SU-DHL-6 (cell line): ENCODE data around the gene TMEM187.
A peak's percentile ranks its signal among the peaks of the same experiment; 100 is the strongest.

Experiments used
- H2AFZ ChIP-seq: fragments of 200-600 bp; sonication (generic); 2 replicates; pipeline ENCODE4 v1.6.1; 2014; ENCODE audit warnings: low read depth, mild to moderate bottlenecking, moderate library complexity, mixed read lengths, antibody characterized with exemption, low read length; ENCODE audit not compliant: severe bottlenecking
- H3F3A ChIP-seq: fragments of 200-600 bp; shearing (Covaris generic); 2 replicates; pipeline ENCODE4 v1.6.0; 2016; ENCODE audit warnings: antibody characterized with exemption, mild to moderate bottlenecking; ENCODE audit not compliant: insufficient read depth
- H3K27ac ChIP-seq: fragments of 200-600 bp; sonication (generic); 2 replicates; pipeline ENCODE4 v1.5.1; 2016; ENCODE audit warnings: low read depth, mild to moderate bottlenecking, low read length, moderate library complexity, mixed read lengths
- H3K27me3 ChIP-seq: fragments of 200-600 bp; sonication (generic), shearing (Covaris generic); 2 replicates; pipeline ENCODE4 v1.6.0; 2014; ENCODE audit warnings: mild to moderate bottlenecking, low read length
- H3K36me3 ChIP-seq: fragments of 200-600 bp; sonication (generic); 2 replicates; pipeline ENCODE4 v1.6.1; 2014; ENCODE audit warnings: mild to moderate bottlenecking, low read length, mixed read lengths
- H3K4me2 ChIP-seq: fragments of 300-600, 200-600 bp; shearing (Covaris generic), sonication (generic); 2 replicates; pipeline ENCODE4 v1.6.0; 2014; ENCODE audit warnings: low read length, low read depth, mild to moderate bottlenecking; ENCODE audit not compliant: poor library complexity, severe bottlenecking
- H3K4me3 ChIP-seq: fragments of 200-600 bp; sonication (generic); 2 replicates; pipeline ENCODE4 v1.5.1; 2014; ENCODE audit warnings: antibody characterized with exemption, low read length, mild to moderate bottlenecking, mixed read lengths; ENCODE audit not compliant: insufficient read depth, poor library complexity, severe bottlenecking
- H3K79me2 ChIP-seq: fragments of 200-600 bp; sonication (generic); 2 replicates; pipeline ENCODE4 v1.6.1; 2014; ENCODE audit warnings: mild to moderate bottlenecking, low read length, moderate library complexity; ENCODE audit not compliant: insufficient read depth
- H3K9ac ChIP-seq: fragments of 200-600 bp; sonication (generic); 2 replicates; pipeline ENCODE4 v1.7.0; 2014; ENCODE audit warnings: mild to moderate bottlenecking, low read length
- H3K9me2 ChIP-seq: fragments of 200-600 bp; sonication (generic); replicated peaks from 2 replicates; pipeline ENCODE4 v1.6.1; 2014; ENCODE audit warnings: low read length; ENCODE audit not compliant: insufficient read depth
- H3K9me3 ChIP-seq: fragments of 200-600 bp; sonication (generic); 2 replicates; pipeline ENCODE4 v1.6.1; 2014; ENCODE audit warnings: low read length, mixed read lengths; ENCODE audit not compliant: insufficient read depth
- H4K20me1 ChIP-seq: fragments of 200-600 bp; sonication (generic); 2 replicates; pipeline ENCODE4 v1.6.1; 2014; ENCODE audit warnings: low read depth, mild to moderate bottlenecking, antibody characterized with exemption, low read length, moderate library complexity, mixed read lengths
- CTCF ChIP-seq: fragments of 200-600 bp; sonication (generic); IDR thresholded peaks from one replicate; pipeline ENCODE4 v1.5.1; 2017; ENCODE audit warnings: antibody characterized with exemption, mild to moderate bottlenecking, low read length, moderate library complexity; ENCODE audit not compliant: insufficient read depth, poor library complexity, severe bottlenecking
- EZH2phosphoT487 ChIP-seq: fragments of 200-600 bp; sonication (generic), shearing (Covaris generic); conservative IDR thresholded peaks from 2 replicates; pipeline ENCODE4 v1.6.1; 2018; ENCODE audit warnings: mild to moderate bottlenecking, antibody characterized with exemption, low read length, moderate library complexity, mixed read lengths

TMEM187 gene

GRCh38 chrX:153972368-153973126 lies at the start of gene TMEM187:
TSS of gene TMEM187 (plus strand) at chrX:153972754. CDS start at chrX:153982063, 9,309 bp downstream.
- peak within 1 kb of the TSS; percentile 99 for H3K27ac ChIP-seq
- H3K9ac ChIP-seq = peak within 1 kb of the TSS; percentile 100
- H3K27me3 ChIP-seq = no peaks in the 10 kb centered on the region
- H3K4me3 ChIP-seq = peak within 1 kb of the TSS; percentile 96
- peak within 1 kb of the TSS; percentile 96 for H3K4me2 ChIP-seq
- peak within 1 kb of the TSS; percentile 9 for H2AFZ ChIP-seq
- H3K9me3 ChIP-seq = no peaks in the 10 kb centered on the region
- TF ChIP-seq EZH2phosphoT487 (no peak), CTCF (no peak)
- 0 out of 2 replicates have a peak, but pooled peaks cover 4% of the 10 kb centered on the region for H3K36me3 ChIP-seq
- H4K20me1 ChIP-seq = peaks cover 9% of the 10 kb centered on the region; the same call in 1 of the 2 replicates
- H3K9me2 ChIP-seq = no peaks in the 10 kb centered on the region
- peaks cover 4% of the 10 kb centered on the region; the same call in 1 of the 2 replicates for H3F3A ChIP-seq
- H3K79me2 ChIP-seq = peaks cover 39% of the 10 kb centered on the region

- Histone ChIP-seq H3K4me3 (no peak overlapping the region), H3K9me3 (no peaks in the 10 kb centered on the region), H3K27me3 (no peaks in the 10 kb centered on the region), H2AFZ (no peak overlapping the region), H3K9ac (no peak overlapping the region), H3K27ac (no peak overlapping the region), H4K20me1 (no peaks in the 10 kb centered on the region), H3K9me2 (no peaks in the 10 kb centered on the region), H3F3A (peaks cover 16% of the 10 kb centered on the region), H3K4me2 (no peak overlapping the region), H3K36me3 (no peaks in the 10 kb centered on the region), H3K79me2 (peaks cover 16% of the 10 kb centered on the region; the same call in 1 of the 2 replicates)
- TF ChIP-seq EZH2phosphoT487 (no peak), CTCF (no peak)
Observed at GRCh38 chrX:153922932-153923857, 49.4 kb upstream of the TMEM187 start.

GRCh38 chrX:153924149-153924861 lies 48.2 kb upstream of the TMEM187 start:
- Histone ChIP-seq H3F3A (peaks cover 21% of the 10 kb centered on the region), H4K20me1 (no peaks in the 10 kb centered on the region), H3K27ac (peak overlapping the region; percentile 100), H3K27me3 (no peaks in the 10 kb centered on the region), H3K4me3 (peak overlapping the region; percentile 72), H3K36me3 (no peaks in the 10 kb centered on the region), H3K79me2 (peaks cover 16% of the 10 kb centered on the region; the same call in 1 of the 2 replicates), H3K9me3 (no peaks in the 10 kb centered on the region), H3K4me2 (peak overlapping the region; percentile 78), H2AFZ (no peak overlapping the region), H3K9me2 (no peaks in the 10 kb centered on the region), H3K9ac (peak overlapping the region; percentile 98)
- TF ChIP-seq EZH2phosphoT487 (no peak), CTCF (no peak)
